OCI-LY1 (cell line): ENCODE results near the gene MT1E.

ENCODE experiments used
- H2AFZ ChIP-seq: fragments of 200-600 bp; sonication (generic), shearing (Covaris generic); 2 replicates; pipeline ENCODE4 v1.6.0; 2014; ENCODE audit warnings: antibody characterized with exemption, mild to moderate bottlenecking, low read length
- H3F3A ChIP-seq: fragments of 200-600 bp; sonication (generic), shearing (Covaris generic); 2 replicates; pipeline ENCODE4 v1.6.0; 2014; ENCODE audit warnings: mild to moderate bottlenecking, antibody characterized with exemption, low read length, moderate library complexity; ENCODE audit not compliant: insufficient read depth
- H3K27ac ChIP-seq: fragments of 200-600 bp; sonication (generic); 2 replicates; pipeline ENCODE4 v1.5.1; 2014; ENCODE audit warnings: low read length, mixed run types, mild to moderate bottlenecking, low read depth; ENCODE audit not compliant: poor library complexity, severe bottlenecking
- H3K27me3 ChIP-seq: fragments of 200-600 bp; sonication (generic); 2 replicates; pipeline ENCODE4 v1.6.0; 2014; ENCODE audit warnings: antibody characterized with exemption, mild to moderate bottlenecking, low read length, moderate library complexity; ENCODE audit not compliant: insufficient read depth
- H3K36me3 ChIP-seq: fragments of 200-600 bp; sonication (generic); 2 replicates; pipeline ENCODE4 v1.6.1; 2014; ENCODE audit warnings: mild to moderate bottlenecking, antibody characterized with exemption, low read length, moderate library complexity, mixed read lengths; ENCODE audit not compliant: insufficient read depth
- H3K4me1 ChIP-seq: fragments of 200-600 bp; sonication (generic); 2 replicates; pipeline ENCODE4 v1.5.1; 2014; ENCODE audit warnings: mild to moderate bottlenecking, low read length, moderate library complexity; ENCODE audit not compliant: insufficient read depth, severe bottlenecking
- H3K4me2 ChIP-seq: fragments of 200-600 bp; sonication (generic), shearing (Covaris generic); 2 replicates; pipeline ENCODE4 v1.6.1; 2014; ENCODE audit warnings: low read length
- H3K4me3 ChIP-seq: fragments of 200-600 bp; sonication (generic); 2 replicates; pipeline ENCODE4 v1.5.1; 2014; ENCODE audit warnings: low read length, low read depth, mild to moderate bottlenecking, mixed read lengths; ENCODE audit not compliant: poor library complexity, severe bottlenecking
- H3K79me2 ChIP-seq: fragments of 200-600 bp; shearing (Covaris generic); 2 replicates; pipeline ENCODE4 v1.6.1; 2016; ENCODE audit warnings: mixed run types, low read length, mixed read lengths; ENCODE audit not compliant: insufficient read depth
- H3K9ac ChIP-seq: fragments of 200-600 bp; sonication (generic), shearing (Covaris generic); 2 replicates; pipeline ENCODE4 v1.6.1; 2014; ENCODE audit warnings: mild to moderate bottlenecking, low read length, mixed read lengths
- H3K9me2 ChIP-seq: fragments of 200-600 bp; sonication (generic), shearing (Covaris generic); 2 replicates; pipeline ENCODE4 v1.6.1; 2014; ENCODE audit warnings: low read depth, mild to moderate bottlenecking, low read length, mixed read lengths
- H3K9me3 ChIP-seq: fragments of 200-600 bp; shearing (Covaris generic); 2 replicates; pipeline ENCODE4 v1.6.1; 2014; ENCODE audit warnings: low read length, mixed read lengths
- H4K20me1 ChIP-seq: fragments of 200-600 bp; sonication (generic), shearing (Covaris generic); 2 replicates; pipeline ENCODE4 v1.6.0; 2016; ENCODE audit warnings: mild to moderate bottlenecking, low read length; ENCODE audit not compliant: insufficient read depth
- CTCF ChIP-seq: fragments of 200-600 bp; sonication (generic), shearing (Covaris generic); IDR thresholded peaks from 2 replicates; pipeline ENCODE4 v1.5.1; 2017; ENCODE audit warnings: mild to moderate bottlenecking, antibody characterized with exemption, low read length, moderate library complexity, mixed read lengths
- EZH2 ChIP-seq: fragments of 200-600 bp; sonication (generic), shearing (Covaris generic); IDR thresholded peaks from 2 replicates; pipeline ENCODE4 v1.8.0; 2017; ENCODE audit warnings: borderline replicate concordance, mixed run types, mild to moderate bottlenecking, antibody characterized with exemption, low read length, moderate library complexity, mixed read lengths

MT1E gene

GRCh38 chr16:56632156-56632847 lies 6.7 kb downstream of the MT1E start, which contains the start of gene MT1M:
Gene MT1M (plus strand): TSS chr16:56632659. CDS start chr16:56632732, 73 bp downstream.
- Histone ChIP-seq H2AFZ (no peak within 1 kb of the TSS), H3K4me1 (no peaks in the 10 kb centered on the region), H3F3A (no peaks in the 10 kb centered on the region), H3K36me3 (no peaks in the 10 kb centered on the region), H3K27ac (no peak within 1 kb of the TSS), H3K4me2 (no peak within 1 kb of the TSS), H3K4me3 (no peak within 1 kb of the TSS), H3K9me3 (no peaks in the 10 kb centered on the region), H4K20me1 (no peaks in the 10 kb centered on the region), H3K27me3 (no peaks in the 10 kb centered on the region), H3K79me2 (no peaks in the 10 kb centered on the region), H3K9me2 (no peaks in the 10 kb centered on the region), H3K9ac (no peak within 1 kb of the TSS)
- TF ChIP-seq EZH2 (no peak), CTCF (no peak)

- H3K9me2 ChIP-seq: no peaks in the 10 kb centered on the region
- no peaks in the 10 kb centered on the region for H3K27me3 ChIP-seq
- no peaks in the 10 kb centered on the region for H3K9me3 ChIP-seq
- no peak for TF ChIP-seq EZH2
- TF ChIP-seq CTCF: no peak
- H3F3A ChIP-seq: no peaks in the 10 kb centered on the region
- H3K4me1 ChIP-seq: no peaks in the 10 kb centered on the region
- no peak overlapping the region for H3K27ac ChIP-seq
- H3K4me3 ChIP-seq: no peak overlapping the region
- no peaks in the 10 kb centered on the region for H3K36me3 ChIP-seq
- no peaks in the 10 kb centered on the region for H4K20me1 ChIP-seq
- no peak overlapping the region for H3K4me2 ChIP-seq
- H2AFZ ChIP-seq: no peak overlapping the region
- no peak overlapping the region for H3K9ac ChIP-seq
- no peaks in the 10 kb centered on the region for H3K79me2 ChIP-seq
These were observed 7.3 kb downstream of the MT1E start for GRCh38 chr16:56632848-56633365.

- Histone ChIP-seq H3K79me2 (no peaks in the 10 kb centered on the region), H3K27ac (no peak overlapping the region), H4K20me1 (no peaks in the 10 kb centered on the region), H3K9me2 (no peaks in the 10 kb centered on the region), H3K9me3 (no peaks in the 10 kb centered on the region), H3K9ac (no peak overlapping the region), H2AFZ (no peak overlapping the region), H3F3A (no peaks in the 10 kb centered on the region), H3K4me1 (no peaks in the 10 kb centered on the region), H3K27me3 (no peaks in the 10 kb centered on the region), H3K36me3 (no peaks in the 10 kb centered on the region), H3K4me3 (no peak overlapping the region), H3K4me2 (no peak overlapping the region)
- TF ChIP-seq CTCF (no peak), EZH2 (no peak)
These were observed 8.0 kb downstream of the MT1E start for GRCh38 chr16:56633535-56633934.
